Measurements from ENCODE around the gene COPS9.

The COPS9 gene

DNA sequence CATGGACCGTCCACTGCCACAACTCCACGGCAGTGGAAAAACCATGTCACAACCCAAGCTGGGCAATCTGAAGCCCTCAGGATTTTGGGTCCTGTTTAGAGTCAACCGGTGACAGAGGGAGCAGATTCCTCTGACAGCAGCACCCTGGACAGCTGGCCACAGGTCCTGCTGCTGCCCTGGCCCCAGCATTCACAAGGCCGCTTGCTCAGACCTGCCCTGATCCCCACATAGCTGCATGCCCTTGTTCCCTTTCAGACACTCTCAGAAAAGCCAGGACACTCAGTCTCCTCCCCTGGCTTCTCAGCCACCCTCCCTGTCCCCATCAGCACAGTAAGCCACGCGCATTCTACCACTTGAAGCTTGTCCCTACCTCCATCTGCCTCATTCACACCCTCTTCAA, 1.6 kb downstream of the COPS9 start:
- Mint-ChIP-seq H3K4me3 (peak overlapping the region; percentile 92), H3K4me1 (peaks cover 35% of the 10 kb centered on the region), H3K27ac (no peak overlapping the region), H3K9me3 (no peaks in the 10 kb centered on the region), H3K36me3 (ENCODE audit: low read depth) (peaks cover 25% of the 10 kb centered on the region), H3K27me3 (ENCODE audit: low read depth, poor library complexity) (peaks cover 28% of the 10 kb centered on the region)
- TF ChIP-seq CTCF (IDR thresholded peaks at IDR 0.05), result no peak
- no peak for DNase-seq

DNA sequence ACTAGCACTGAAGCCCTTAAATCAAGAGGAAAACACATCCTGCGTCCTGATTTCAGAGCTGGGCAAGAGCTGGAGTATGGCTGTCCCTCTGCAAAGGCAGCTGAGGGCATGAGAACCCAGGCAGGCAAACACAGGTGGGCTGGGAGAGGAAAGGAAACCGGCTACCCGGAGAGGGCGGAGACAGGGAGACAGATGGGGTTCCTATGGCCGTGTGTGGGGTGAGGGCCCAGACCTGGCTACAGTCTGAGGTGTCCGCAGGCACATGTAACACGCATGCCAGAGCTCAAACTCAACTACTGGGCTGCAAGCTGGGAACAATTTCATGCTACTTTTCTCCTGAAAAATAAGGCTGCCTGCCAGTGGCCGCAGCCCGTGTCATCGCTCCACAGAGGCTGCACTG, 2.7 kb downstream of the COPS9 start:
- Mint-ChIP-seq H3K27me3 (ENCODE audit: low read depth, poor library complexity) (peaks cover 19% of the 10 kb centered on the region), H3K4me1 (peaks cover 25% of the 10 kb centered on the region), H3K36me3 (ENCODE audit: low read depth) (peaks cover 25% of the 10 kb centered on the region), H3K27ac (no peak overlapping the region), H3K9me3 (no peaks in the 10 kb centered on the region), H3K4me3 (no peak overlapping the region)
- no peak for TF ChIP-seq CTCF (IDR thresholded peaks at IDR 0.05)
- no peak for DNase-seq

DNA sequence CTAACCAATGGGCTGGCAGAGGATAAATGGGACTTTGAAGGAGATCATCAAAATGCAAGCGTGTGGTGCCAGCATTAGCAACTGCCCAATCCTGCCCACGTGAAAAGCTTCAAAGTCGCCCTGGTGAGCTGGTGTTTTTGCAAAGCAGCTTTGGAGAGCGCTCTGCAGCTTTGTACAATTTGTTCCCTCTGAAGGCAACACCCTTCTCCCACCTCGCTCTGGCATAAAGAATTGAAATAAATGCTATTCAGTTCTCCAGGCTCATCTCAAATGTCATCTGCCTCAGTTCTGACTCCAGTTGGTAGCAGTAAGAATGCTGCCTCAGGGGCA, 3.5 kb downstream of the COPS9 start:
- DNase-seq, result no peak
- Mint-ChIP-seq H3K36me3 (ENCODE audit: low read depth) (peaks cover 25% of the 10 kb centered on the region), H3K27me3 (ENCODE audit: low read depth, poor library complexity) (peaks cover 13% of the 10 kb centered on the region), H3K4me3 (no peak overlapping the region), H3K9me3 (no peaks in the 10 kb centered on the region), H3K4me1 (peaks cover 25% of the 10 kb centered on the region), H3K27ac (no peak overlapping the region)
- no peak for TF ChIP-seq CTCF (IDR thresholded peaks at IDR 0.05)

DNA sequence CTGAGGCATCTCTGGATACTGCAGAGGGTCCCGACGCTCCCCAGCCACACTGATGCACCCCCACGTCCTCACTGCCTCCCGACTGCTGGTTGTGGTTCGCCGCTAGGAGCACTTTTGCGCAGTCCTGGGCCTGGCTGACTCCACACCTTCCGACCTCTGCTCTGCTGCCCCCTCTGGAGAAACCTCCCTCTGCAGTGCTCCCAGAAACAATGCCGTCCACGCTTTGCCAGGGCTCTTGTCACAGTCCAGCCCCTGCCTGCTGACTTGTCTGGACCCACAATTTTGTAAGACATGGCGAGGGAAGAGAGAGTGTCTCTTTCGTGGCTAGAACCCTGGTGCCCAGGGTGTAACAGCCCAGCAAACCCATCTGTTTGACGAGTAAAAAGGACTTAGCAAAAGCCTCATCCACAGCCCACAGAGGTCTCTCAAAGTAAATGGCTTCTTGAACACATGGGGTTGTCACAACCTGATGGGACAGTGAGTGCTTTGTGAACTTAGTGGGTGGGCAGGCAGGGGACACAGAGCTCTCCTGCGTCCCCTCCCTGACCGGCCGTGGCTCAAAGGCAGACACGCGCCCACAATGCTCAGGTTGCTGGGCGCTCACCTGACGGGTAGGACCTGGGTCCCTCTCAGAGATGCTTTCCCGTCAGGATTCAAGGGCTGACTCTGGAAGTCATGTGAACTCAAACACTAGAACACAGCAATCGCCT, 4.0 kb downstream of the COPS9 start:
- Mint-ChIP-seq H3K36me3 (ENCODE audit: low read depth) (peaks cover 25% of the 10 kb centered on the region), H3K4me1 (peaks cover 21% of the 10 kb centered on the region), H3K9me3 (no peaks in the 10 kb centered on the region), H3K27me3 (ENCODE audit: low read depth, poor library complexity) (peaks cover 8% of the 10 kb centered on the region), H3K27ac (no peak overlapping the region), H3K4me3 (no peak overlapping the region)
- no peak for DNase-seq
- no peak for TF ChIP-seq CTCF (IDR thresholded peaks at IDR 0.05)

- DNase-seq, result no peak
- Mint-ChIP-seq H3K27ac (no peak overlapping the region), H3K4me1 (peaks cover 16% of the 10 kb centered on the region), H3K4me3 (no peak overlapping the region), H3K36me3 (ENCODE audit: low read depth) (peaks cover 31% of the 10 kb centered on the region), H3K9me3 (no peaks in the 10 kb centered on the region), H3K27me3 (ENCODE audit: low read depth, poor library complexity) (no peaks in the 10 kb centered on the region)
- no peak for TF ChIP-seq CTCF (IDR thresholded peaks at IDR 0.05)
These were observed 4.8 kb downstream of the COPS9 start for GRCh38 chr2:240131296-240131695.

Measured in nephron progenitor cell (in vitro differentiated cells).